Gastroesophageal sphincter (tissue), 4 donors: ENCODE data around the gene IQSEC1. TPM values are rescaled to one million over a fixed set of nuclear protein-coding genes. Genes with fewer than 3 reads are reported as not detected.

ENCODE experiments used
- ATAC-seq: fragments of 150-250 bp; one replicate; pipeline ENCODE4 v1.9.1; 2016; ENCODE audit warnings: mild to moderate bottlenecking, moderate library complexity
- H3K27ac ChIP-seq, 4 donors: fragments of 200-600 bp; sonication (generic) in 3 of 4; 1 replicate in 3 of 4; 2 replicates in 1 of 4; pipeline ENCODE4 v1.5.1; 2016 to 2019
- H3K27me3 ChIP-seq: fragments of 200-600 bp; sonication (generic); one replicate; pipeline ENCODE4 v1.5.1; 2019
- H3K36me3 ChIP-seq, 2 donors: fragments of 200-600 bp; sonication (generic); one replicate each; pipeline ENCODE4 v1.5.1; 2019; ENCODE audit warnings: control low read depth in 1 of 2
- H3K4me1 ChIP-seq, 3 donors: fragments of 200-600 bp; sonication (generic); 1 replicate in 2 of 3; 2 replicates in 1 of 3; pipeline ENCODE4 v1.5.1; 2016 to 2019; ENCODE audit warnings: control low read depth in 2 of 3
- H3K4me3 ChIP-seq, 2 donors: fragments of 200-600 bp; sonication (generic); one replicate each; pipeline ENCODE4 v1.5.1; 2019; ENCODE audit warnings: mild to moderate bottlenecking in 1 of 2, moderate library complexity in 1 of 2
- H3K9me3 ChIP-seq, 3 donors: fragments of 200-600 bp; sonication (generic); one replicate each; pipeline ENCODE4 v1.5.1; 2017 to 2019; ENCODE audit warnings: control low read depth in 2 of 3
- CTCF ChIP-seq, 4 experiments: fragments of 200-600 bp in 2 of 4; fragments of 450-650 bp in 2 of 4; sonication (generic) in 1 of 4; IDR thresholded peaks; one replicate each; pipeline ENCODE4 v1.5.1; 2017 to 2019; ENCODE audit warnings: antibody characterized with exemption in 4 of 4, mild to moderate bottlenecking in 2 of 4, moderate library complexity in 2 of 4
- EP300 ChIP-seq: sonication (generic); formaldehyde crosslinking; IDR thresholded peaks from one replicate; pipeline ENCODE4 v1.6.1; 2017; ENCODE audit warnings: antibody characterized with exemption, mild to moderate bottlenecking
- POLR2A ChIP-seq, 2 donors: fragments of 450-650 bp; IDR thresholded peaks; one replicate each; pipeline ENCODE4 v1.6.1; 2017; ENCODE audit warnings: antibody characterized with exemption in 2 of 2, mild to moderate bottlenecking in 2 of 2, moderate library complexity in 1 of 2
- POLR2AphosphoS5 ChIP-seq: sonication (generic); formaldehyde crosslinking; IDR thresholded peaks from one replicate; pipeline ENCODE4 v1.6.1; 2017; ENCODE audit warnings: antibody characterized with exemption
- WGBS, 2 donors: methylation state at CpG; one replicate each; pipeline ENCODE4 v1.1.5; 2018; ENCODE audit warnings: low coverage in 1 of 2; 5-methylcytosine and 5-hydroxymethylcytosine counted together
- total RNA-seq, 4 donors: library from RNA; depleted of rRNA; stranded (reverse); fragments of >200 nt; gene quantifications; one replicate each; pipeline ENCODE4 v1.1.0, GENCODE V29; 2016

IQSEC1 gene
- total RNA-seq, 4 donors from 2014 or later = 49.5 to 104 (median 61.7) TPM

GRCh38 chr3:12990781-12991480, 82.3 kb downstream of the IQSEC1 start:
- Histone ChIP-seq H3K4me3 (no peak overlapping the region), H3K4me1 (peaks cover 0 to 49% (median 16%) of the 10 kb centered on the region in 3 donors), H3K9me3 (no peaks in the 10 kb centered on the region), H3K36me3 (no peaks in the 10 kb centered on the region), H3K27me3 (no peaks in the 10 kb centered on the region), H3K27ac (peak overlapping the region in 3 of 4 donors; percentile 48 to 95 (median 58))
- WGBS, 2 donors = 47 to 50% methylated on average over 3 to 8 of the region's 16 CpGs
- TF ChIP-seq POLR2A (IDR thresholded peaks at IDR 0.05) (no peak), EP300 (no peak), CTCF (IDR thresholded peaks at IDR 0.05) (no peak), POLR2AphosphoS5 (no peak)
- ATAC-seq = no peak

- H3K4me1 ChIP-seq = peaks cover 0 to 43% (median 9%) of the 10 kb centered on the region in 3 donors
- H3K4me3 ChIP-seq = no peak overlapping the region
- H3K27ac ChIP-seq = peak overlapping the region in 3 of 4 donors; percentile 48 to 58 (median 54)
- WGBS, 2 donors = 93% methylated on average over 4 of the region's 5 CpGs; no CpG with 5 or more reads in 1 of the 2 donors
- ATAC-seq = no peak
- no peaks in the 10 kb centered on the region for H3K36me3 ChIP-seq
- no peak for TF ChIP-seq CTCF (IDR thresholded peaks at IDR 0.05)
- TF ChIP-seq POLR2AphosphoS5 = no peak
- no peak for TF ChIP-seq EP300
- no peak for TF ChIP-seq POLR2A (IDR thresholded peaks at IDR 0.05)
- H3K27me3 ChIP-seq = no peaks in the 10 kb centered on the region
- H3K9me3 ChIP-seq = no peaks in the 10 kb centered on the region
These were observed 82.9 kb downstream of the IQSEC1 start for GRCh38 chr3:12990306-12990705.

GRCh38 chr3:12988728-12989454, 84.3 kb downstream of the IQSEC1 start:
- no peak for ATAC-seq
- WGBS, 2 donors = 65 to 100% methylated on average over 3 to 5 of the region's 5 CpGs
- TF ChIP-seq EP300 = no peak
- no peak for TF ChIP-seq CTCF (IDR thresholded peaks at IDR 0.05)
- TF ChIP-seq POLR2A (IDR thresholded peaks at IDR 0.05) = no peak
- no peak for TF ChIP-seq POLR2AphosphoS5
- Histone ChIP-seq H3K9me3 (no peaks in the 10 kb centered on the region), H3K36me3 (no peaks in the 10 kb centered on the region), H3K27me3 (no peaks in the 10 kb centered on the region), H3K27ac (no peak overlapping the region), H3K4me1 (peaks cover 0 to 39% (median 9%) of the 10 kb centered on the region in 3 donors), H3K4me3 (no peak overlapping the region)

GRCh38 chr3:12987602-12988001, 85.6 kb downstream of the IQSEC1 start:
- no peak for ATAC-seq
- Histone ChIP-seq H3K9me3 (no peaks in the 10 kb centered on the region), H3K4me1 (peaks cover 0 to 28% (median 3%) of the 10 kb centered on the region in 3 donors), H3K4me3 (no peak overlapping the region), H3K27me3 (no peaks in the 10 kb centered on the region), H3K36me3 (no peaks in the 10 kb centered on the region), H3K27ac (no peak overlapping the region)
- TF ChIP-seq POLR2AphosphoS5 (no peak), CTCF (IDR thresholded peaks at IDR 0.05) (no peak), POLR2A (IDR thresholded peaks at IDR 0.05) (no peak), EP300 (no peak)
- 85 to 92% methylated on average over 5 of the region's 5 CpGs for WGBS, 2 donors
